GM12874 (cell line): ENCODE data around the gene LRIF1.

Experiments used
- TF ChIP-seq, protein P1 (sequence below): IDR thresholded peaks from 2 replicates; pipeline ENCODE4 v1.5.1; 2011; ENCODE audit warnings: low read depth, mild to moderate bottlenecking, control low read depth, low read length, moderate library complexity; ENCODE audit not compliant: insufficient read depth

Gene LRIF1

DNA sequence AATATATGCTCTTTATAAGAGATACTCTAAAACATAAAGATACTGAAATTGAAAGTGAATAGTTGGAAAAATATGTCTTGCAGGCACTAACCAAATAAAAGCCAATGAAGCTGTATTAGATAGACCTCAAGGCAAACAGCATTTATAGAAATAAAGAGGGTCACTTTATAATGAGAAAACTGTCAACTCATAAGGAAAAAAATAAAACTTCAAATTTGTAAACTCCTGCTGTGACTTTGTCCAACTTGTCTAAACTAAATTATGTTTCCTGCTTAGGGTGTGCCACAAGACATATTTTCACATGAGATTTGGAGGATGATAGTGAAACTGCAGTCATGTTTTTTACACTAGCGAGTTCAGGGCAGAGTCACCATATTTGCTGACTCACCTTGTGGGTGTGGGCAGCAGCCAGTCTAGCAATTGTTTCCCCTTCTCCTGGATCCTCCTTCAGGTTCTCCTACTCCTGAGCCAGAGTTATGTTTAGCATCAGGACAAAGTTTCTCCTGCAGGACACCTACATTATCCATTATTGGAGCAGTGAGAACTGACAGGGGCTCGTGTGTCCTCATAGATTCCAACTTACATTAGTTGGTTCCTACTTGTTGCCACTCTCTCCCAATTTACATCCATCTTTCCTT, 46.9 kb downstream of the LRIF1 start:
- TF ChIP-seq, protein P1, sequence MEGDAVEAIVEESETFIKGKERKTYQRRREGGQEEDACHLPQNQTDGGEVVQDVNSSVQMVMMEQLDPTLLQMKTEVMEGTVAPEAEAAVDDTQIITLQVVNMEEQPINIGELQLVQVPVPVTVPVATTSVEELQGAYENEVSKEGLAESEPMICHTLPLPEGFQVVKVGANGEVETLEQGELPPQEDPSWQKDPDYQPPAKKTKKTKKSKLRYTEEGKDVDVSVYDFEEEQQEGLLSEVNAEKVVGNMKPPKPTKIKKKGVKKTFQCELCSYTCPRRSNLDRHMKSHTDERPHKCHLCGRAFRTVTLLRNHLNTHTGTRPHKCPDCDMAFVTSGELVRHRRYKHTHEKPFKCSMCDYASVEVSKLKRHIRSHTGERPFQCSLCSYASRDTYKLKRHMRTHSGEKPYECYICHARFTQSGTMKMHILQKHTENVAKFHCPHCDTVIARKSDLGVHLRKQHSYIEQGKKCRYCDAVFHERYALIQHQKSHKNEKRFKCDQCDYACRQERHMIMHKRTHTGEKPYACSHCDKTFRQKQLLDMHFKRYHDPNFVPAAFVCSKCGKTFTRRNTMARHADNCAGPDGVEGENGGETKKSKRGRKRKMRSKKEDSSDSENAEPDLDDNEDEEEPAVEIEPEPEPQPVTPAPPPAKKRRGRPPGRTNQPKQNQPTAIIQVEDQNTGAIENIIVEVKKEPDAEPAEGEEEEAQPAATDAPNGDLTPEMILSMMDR: no peak

GRCh38 chr1:110916274-110916668, 47.5 kb downstream of the LRIF1 start:
- TF ChIP-seq, protein P1: no peak

DNA sequence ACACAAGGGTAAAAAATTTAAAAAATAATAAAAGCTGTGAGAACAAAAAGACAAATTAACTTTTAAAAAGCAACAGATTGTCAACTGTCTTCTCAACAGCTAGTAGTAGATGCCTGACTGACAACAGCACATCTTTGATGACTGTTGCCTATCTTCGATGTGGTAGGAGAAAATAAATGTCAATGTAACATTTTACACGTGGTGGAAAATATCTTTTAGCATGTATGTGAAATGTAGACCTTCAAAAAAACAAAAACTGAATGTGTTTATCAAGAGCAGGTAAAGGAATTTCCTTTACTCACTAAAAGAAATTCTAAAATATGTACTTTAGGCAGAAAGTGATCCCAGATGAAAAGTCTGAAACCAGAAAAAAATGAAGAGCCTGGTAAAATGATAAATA, 47.9 kb downstream of the LRIF1 start:
- TF ChIP-seq, protein P1: no peak

DNA sequence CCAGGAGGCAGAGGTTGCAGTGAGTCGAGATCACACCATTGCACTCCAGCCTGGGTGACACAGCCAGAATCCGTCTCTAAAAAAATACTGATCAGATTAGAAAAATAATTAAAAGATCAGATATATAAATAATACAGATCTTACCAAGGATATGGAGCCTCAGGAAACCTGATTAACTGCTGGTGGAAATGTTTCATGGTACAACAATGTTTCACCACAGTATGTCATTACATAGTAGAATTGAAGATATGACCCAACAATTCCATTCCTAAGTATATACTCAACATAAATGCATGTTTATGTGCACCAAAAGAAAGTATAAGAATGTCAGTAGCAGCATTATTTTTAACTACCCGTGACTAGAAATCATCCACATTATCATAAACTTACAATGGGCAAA, 49.0 kb downstream of the LRIF1 start:
- TF ChIP-seq, protein P1: no peak

DNA sequence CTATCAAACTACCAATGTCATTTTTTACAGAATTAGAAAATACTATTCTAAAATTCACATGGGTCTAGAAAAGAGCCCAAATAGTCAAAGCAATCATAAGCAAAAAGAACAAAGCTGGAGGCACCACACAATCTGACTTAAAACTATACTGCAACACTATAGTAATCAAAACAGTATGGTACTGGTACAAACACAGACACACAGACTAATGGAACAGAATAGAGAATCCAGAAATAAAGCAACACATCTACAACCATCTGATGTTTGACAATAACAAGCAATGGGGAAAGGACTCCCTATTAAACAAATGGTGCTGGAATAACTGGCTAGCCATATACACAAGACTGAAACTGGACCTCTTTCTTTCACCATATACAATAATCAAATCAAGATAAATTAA, 50.9 kb downstream of the LRIF1 start:
- TF ChIP-seq, protein P1: no peak

DNA sequence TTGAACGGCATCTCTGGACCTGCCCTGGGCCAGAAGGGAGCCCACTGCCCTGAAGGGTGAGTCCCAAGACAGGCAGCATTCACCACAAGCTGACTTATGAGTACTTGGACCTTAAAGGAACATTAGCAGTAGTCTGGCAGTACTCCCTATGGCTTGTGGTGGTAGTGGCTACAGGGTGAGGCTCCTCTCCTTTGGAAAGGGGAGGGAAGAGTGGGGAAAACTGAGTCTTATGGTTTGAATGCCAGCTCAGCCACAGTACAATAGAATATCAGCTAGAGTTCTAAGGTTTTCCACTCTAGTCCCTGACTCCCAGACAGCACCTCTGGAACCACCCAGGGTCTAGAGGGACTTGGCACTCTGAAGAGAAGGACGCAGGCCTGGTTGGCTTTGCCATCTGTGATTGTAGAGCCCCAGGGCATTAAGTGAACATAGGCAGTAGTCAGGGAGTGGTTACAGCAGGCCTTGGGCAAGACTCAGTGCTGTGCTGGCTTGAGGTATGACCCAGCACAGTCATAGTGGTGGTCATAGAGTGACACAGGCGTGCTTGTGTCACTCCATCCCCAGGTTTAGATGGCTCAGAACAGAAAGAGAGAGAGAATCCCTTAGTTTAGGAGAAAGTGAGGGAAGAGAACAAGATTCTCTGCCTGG, 59.7 kb downstream of the LRIF1 start:
- TF ChIP-seq, protein P1: no peak

- TF ChIP-seq, protein P1: no peak
Measured at GRCh38 chr1:110902820-110903463, 60.8 kb downstream of the LRIF1 start.
